Spleen (tissue), 11 donors: ENCODE results near the gene CXCR1. TPM values are rescaled to one million over a fixed set of nuclear protein-coding genes. Genes with fewer than 3 reads are reported as not detected.

Experiments
- DNase-seq: peaks from one replicate; pipeline ENCODE4 v3.0.0-alpha.2; 2020
- H3K27ac ChIP-seq, 8 donors: fragments of 200-600 bp; sonication (generic) in 7 of 8; 1 replicate in 4 of 8; 2 replicates in 4 of 8; pipeline versions ENCODE4 v1.5.0 to v1.8.0; 2016 to 2021; ENCODE audit warnings: inconsistent platforms in 4 of 8, mild to moderate bottlenecking in 4 of 8, moderate library complexity in 1 of 8
- H3K27me3 ChIP-seq, 7 donors: fragments of 200-600 bp; sonication (generic) in 6 of 7; replicated peaks in 1 of 7; 1 replicate in 4 of 7; 2 replicates in 3 of 7; pipeline versions ENCODE4 v1.5.0 to v1.8.0; 2016 to 2021; ENCODE audit warnings: inconsistent platforms in 3 of 7, mild to moderate bottlenecking in 1 of 7
- H3K36me3 ChIP-seq, 6 donors: fragments of 200-600 bp; sonication (generic) in 5 of 6; 1 replicate in 4 of 6; 2 replicates in 2 of 6; pipeline versions ENCODE4 v1.5.0 to v1.8.0; 2016 to 2021; ENCODE audit warnings: inconsistent platforms in 2 of 6
- H3K4me1 ChIP-seq, 6 donors: fragments of 200-600 bp; sonication (generic) in 5 of 6; 1 replicate in 3 of 6; 2 replicates in 3 of 6; pipeline versions ENCODE4 v1.5.0 to v1.8.0; 2016 to 2021; ENCODE audit warnings: inconsistent platforms in 3 of 6
- H3K4me3 ChIP-seq, 8 donors: fragments of 200-600 bp; sonication (generic) in 7 of 8; 1 replicate in 4 of 8; 2 replicates in 4 of 8; pipeline versions ENCODE4 v1.5.0 to v1.8.0; 2016 to 2021; ENCODE audit warnings: inconsistent platforms in 4 of 8, mild to moderate bottlenecking in 4 of 8, moderate library complexity in 2 of 8
- H3K9me3 ChIP-seq, 8 donors: fragments of 200-600 bp; sonication (generic) in 7 of 8; 1 replicate in 4 of 8; 2 replicates in 4 of 8; pipeline versions ENCODE4 v1.5.0 to v1.8.0; 2016 to 2021; ENCODE audit warnings: inconsistent platforms in 4 of 8
- POLR2A ChIP-seq, 3 donors: fragments of 450-650 bp; IDR thresholded peaks; one replicate each; pipeline ENCODE4 v1.5.1; 2017; ENCODE audit warnings: antibody characterized with exemption in 3 of 3, mild to moderate bottlenecking in 1 of 3
- POLR2AphosphoS5 ChIP-seq, 3 donors: sonication (generic); formaldehyde crosslinking; IDR thresholded peaks; one replicate each; pipeline ENCODE4 v1.5.1; 2017; ENCODE audit warnings: antibody characterized with exemption in 3 of 3
- WGBS, 5 donors: extraction: QIAGEN DNeasy Blood & Tissue Kit in 3 of 5; methylation state at CpG; one replicate each; pipeline versions ENCODE4 v1.1.5 to v1.1.7; 2013 to 2018; 5-methylcytosine and 5-hydroxymethylcytosine counted together
- intact Hi-C: fragments of 100-400 bp; cut with DNase I; formaldehyde crosslinking; loops from one replicate; pipeline ENCODE4 v1.15.0; 2023; ENCODE audit warnings: low total_unique reads
- polyA plus RNA-seq, 3 donors: library from polyadenylated mRNA; stranded (reverse); fragments of 200-250 nt; gene quantifications; one replicate each; pipeline ENCODE4 v1.2.1, GENCODE V29; 2013
- total RNA-seq, 7 donors: library from RNA; depleted of rRNA in 3 of 7; stranded (reverse); fragments of >200 nt in 3 of 7; fragmentation: NEBNext Ultra II Directional in 4 of 7; extraction: Animal tissue kit (Norgen Biotek cat#: 25700) in 4 of 7; gene quantifications; one replicate each; pipeline versions ENCODE4 v1.1.0 to v1.2.1, GENCODE V29; 2016 to 2021
- TF ChIP-seq, protein P1 (sequence below), 11 experiments: fragments of 200-600 bp in 7 of 11; fragments of 450-650 bp in 4 of 11; sonication (generic) in 4 of 11; IDR thresholded peaks in 8 of 11; conservative IDR thresholded peaks in 3 of 11; 1 replicate in 7 of 11; 2 replicates in 4 of 11; pipeline versions ENCODE4 v1.4.0 to v1.8.0; 2016 to 2021; ENCODE audit warnings: antibody characterized with exemption in 11 of 11, inconsistent platforms in 4 of 11, mild to moderate bottlenecking in 1 of 11
- donor health status: healthy with polysubstance abuse.
- donor health status: DM: no; HTN: no; CAD: no; lungs with moderate emphysema.
- donor health status: DM: no; HTN: no; CAD: no.
- donor health status: Bipolar disorder and iron deficiency.
- donor health status: healthy.
- donor health status: DM: no; HTN: no; CAD: no.
- donor health status: DM: yes; HTN: yes; CAD: no.

The CXCR1 gene
- total and polyA plus RNA-seq, 10 donors = 0.70 to 139 (median 39.2) TPM

DNA sequence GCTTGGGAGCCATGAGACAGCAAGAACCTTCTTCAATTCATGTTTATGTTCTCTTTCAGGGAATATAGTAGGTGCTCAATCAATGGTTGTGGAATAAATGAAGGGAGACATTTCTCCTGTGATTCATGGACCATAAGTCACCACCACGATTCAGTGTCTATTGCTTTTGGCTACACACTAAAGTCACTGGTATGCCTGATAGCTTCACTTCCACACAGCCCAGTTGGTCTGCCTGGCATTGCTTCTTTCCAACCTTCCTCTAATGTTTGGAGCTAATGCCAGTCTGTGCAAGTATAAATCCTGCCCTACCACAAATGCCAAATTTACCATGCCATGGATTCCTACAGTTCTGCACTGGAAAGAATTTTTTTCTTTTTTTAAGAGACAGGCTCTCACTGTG is 1.3 kb upstream of the CXCR1 start:
- Histone ChIP-seq H3K36me3 (peaks cover 0 to 21% (median 0%) of the 10 kb centered on the region in 6 donors), H3K4me1 (peaks cover 5 to 41% (median 20%) of the 10 kb centered on the region in 6 donors), H3K27me3 (no peaks in the 10 kb centered on the region), H3K27ac (peak overlapping the region in 2 of 8 donors; percentile 82 to 83), H3K9me3 (no peaks in the 10 kb centered on the region), H3K4me3 (no peak overlapping the region)
- WGBS, 5 donors = 76 to 94% (median 85%) methylated on average over 1 of the region's 1 CpG
- DNase-seq = no peak
- no peak for TF ChIP-seq POLR2A (IDR thresholded peaks at IDR 0.05)
- TF ChIP-seq, protein P1, sequence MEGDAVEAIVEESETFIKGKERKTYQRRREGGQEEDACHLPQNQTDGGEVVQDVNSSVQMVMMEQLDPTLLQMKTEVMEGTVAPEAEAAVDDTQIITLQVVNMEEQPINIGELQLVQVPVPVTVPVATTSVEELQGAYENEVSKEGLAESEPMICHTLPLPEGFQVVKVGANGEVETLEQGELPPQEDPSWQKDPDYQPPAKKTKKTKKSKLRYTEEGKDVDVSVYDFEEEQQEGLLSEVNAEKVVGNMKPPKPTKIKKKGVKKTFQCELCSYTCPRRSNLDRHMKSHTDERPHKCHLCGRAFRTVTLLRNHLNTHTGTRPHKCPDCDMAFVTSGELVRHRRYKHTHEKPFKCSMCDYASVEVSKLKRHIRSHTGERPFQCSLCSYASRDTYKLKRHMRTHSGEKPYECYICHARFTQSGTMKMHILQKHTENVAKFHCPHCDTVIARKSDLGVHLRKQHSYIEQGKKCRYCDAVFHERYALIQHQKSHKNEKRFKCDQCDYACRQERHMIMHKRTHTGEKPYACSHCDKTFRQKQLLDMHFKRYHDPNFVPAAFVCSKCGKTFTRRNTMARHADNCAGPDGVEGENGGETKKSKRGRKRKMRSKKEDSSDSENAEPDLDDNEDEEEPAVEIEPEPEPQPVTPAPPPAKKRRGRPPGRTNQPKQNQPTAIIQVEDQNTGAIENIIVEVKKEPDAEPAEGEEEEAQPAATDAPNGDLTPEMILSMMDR (IDR thresholded peaks at IDR 0.05 in 8 of 11, conservative IDR thresholded peaks at IDR 0.05 in 3 of 11) = no peak
- TF ChIP-seq POLR2AphosphoS5 (IDR thresholded peaks at IDR 0.05) = no peak
- intact Hi-C loops = no loop called here

DNA sequence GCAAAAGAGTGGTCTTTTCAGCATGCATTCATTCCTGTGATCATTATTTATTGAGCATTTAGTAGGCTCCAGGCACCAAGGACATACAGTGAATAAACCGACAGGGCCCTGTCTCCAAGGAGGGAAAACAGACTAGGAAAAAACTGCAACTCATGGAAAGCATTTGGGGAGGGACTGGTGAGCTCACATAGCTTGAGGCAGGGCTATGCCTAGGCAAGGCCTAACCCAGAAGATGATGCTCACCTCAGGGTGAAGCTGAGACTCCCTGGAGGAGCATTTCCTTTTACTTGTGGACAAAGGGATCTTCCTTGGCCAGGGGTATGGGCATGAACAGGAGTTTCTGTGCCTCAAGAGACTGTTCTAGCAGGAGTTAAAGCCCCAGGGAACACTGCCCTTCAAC is 3.9 kb downstream of the CXCR1 start:
- Histone ChIP-seq H3K27me3 (no peaks in the 10 kb centered on the region), H3K4me3 (peak overlapping the region in 4 of 8 donors; percentile 1 to 33 (median 30)), H3K27ac (peak overlapping the region in 3 of 8 donors; percentile 33 to 76 (median 63)), H3K4me1 (peaks cover 5 to 23% (median 10%) of the 10 kb centered on the region in 6 donors), H3K36me3 (peaks cover 0 to 27% (median 0%) of the 10 kb centered on the region in 6 donors), H3K9me3 (no peaks in the 10 kb centered on the region)
- intact Hi-C loops = no loop called here
- DNase-seq = no peak
- TF ChIP-seq, protein P1 (IDR thresholded peaks at IDR 0.05 in 8 of 11, conservative IDR thresholded peaks at IDR 0.05 in 3 of 11) = no peak
- TF ChIP-seq POLR2A (IDR thresholded peaks at IDR 0.05) (no peak), POLR2AphosphoS5 (IDR thresholded peaks at IDR 0.05) (no peak)
- WGBS, 5 donors = 81 to 96% (median 86%) methylated on average over 1 of the region's 1 CpG

DNA sequence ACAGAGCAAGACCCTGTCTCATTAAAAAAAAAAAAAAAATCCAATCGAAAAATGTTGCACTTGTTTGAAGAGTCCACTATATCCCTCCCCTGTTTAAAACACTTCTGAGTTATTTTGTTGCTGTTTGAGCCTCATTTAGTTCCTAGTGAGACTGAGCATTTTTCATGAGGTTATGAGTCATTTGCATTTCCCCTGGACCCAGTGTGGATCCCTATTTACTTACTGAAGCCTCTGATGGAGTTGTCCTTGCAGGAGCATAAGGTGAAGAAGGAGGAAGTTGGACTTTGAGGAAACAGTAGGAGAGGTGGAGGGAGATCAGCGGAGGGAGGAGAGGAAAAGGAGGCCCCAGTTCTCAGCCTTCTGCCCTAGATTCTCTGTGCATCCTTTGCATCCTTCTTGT is 5.1 kb downstream of the CXCR1 start:
- Histone ChIP-seq H3K27me3 (no peaks in the 10 kb centered on the region), H3K27ac (peak overlapping the region in 3 of 8 donors; percentile 33 to 76 (median 63)), H3K36me3 (peaks cover 0 to 27% (median 0%) of the 10 kb centered on the region in 6 donors), H3K4me1 (peaks cover 1 to 14% (median 2%) of the 10 kb centered on the region in 6 donors), H3K9me3 (no peaks in the 10 kb centered on the region), H3K4me3 (peak overlapping the region in 1 of 8 donors; percentile 33)
- intact Hi-C loops = no loop called here
- WGBS, 5 donors = 63 to 87% (median 70%) methylated on average over 2 of the region's 2 CpGs
- DNase-seq = no peak
- TF ChIP-seq POLR2AphosphoS5 (IDR thresholded peaks at IDR 0.05) (no peak), POLR2A (IDR thresholded peaks at IDR 0.05) (no peak)
- TF ChIP-seq, protein P1 (IDR thresholded peaks at IDR 0.05 in 8 of 11, conservative IDR thresholded peaks at IDR 0.05 in 3 of 11) = no peak

DNA sequence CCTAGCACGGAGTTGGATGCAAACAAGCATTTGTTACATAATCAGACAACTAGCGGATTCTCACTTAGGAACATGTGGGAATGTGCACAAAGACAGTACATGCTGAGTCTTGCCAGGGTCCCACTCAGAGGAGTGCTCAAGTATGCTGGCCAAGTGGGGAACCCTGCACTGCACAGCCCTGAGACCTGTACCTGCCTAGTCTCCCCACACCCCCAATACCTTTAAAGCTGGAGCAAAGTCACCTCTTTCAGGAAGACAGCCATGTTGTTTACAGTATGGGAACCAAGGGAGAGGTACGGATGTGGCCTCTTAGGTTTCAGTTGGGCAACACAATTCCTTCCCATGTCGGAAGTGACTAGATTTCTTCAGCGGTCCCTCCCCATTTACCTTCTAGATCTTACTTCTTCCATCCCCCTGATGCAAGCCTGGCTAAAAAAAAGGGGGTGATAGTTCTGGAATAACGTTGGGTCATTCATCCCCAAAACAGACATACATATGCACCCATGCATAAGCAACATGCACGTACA is 10.7 kb downstream of the CXCR1 start:
- H3K9me3 ChIP-seq = no peaks in the 10 kb centered on the region
- 54 to 83% (median 69%) methylated on average over 7 of the region's 7 CpGs for WGBS, 5 donors

More for the DNA sequence above, 10.7 kb downstream of the CXCR1 start:
- intact Hi-C loops = no loop called here
- Histone ChIP-seq H3K27me3 (no peaks in the 10 kb centered on the region), H3K4me3 (peak overlapping the region in 1 of 8 donors; percentile 44), H3K27ac (peak overlapping the region in 7 of 8 donors; percentile 39 to 88 (median 78)), H3K4me1 (no peaks in the 10 kb centered on the region), H3K36me3 (no peaks in the 10 kb centered on the region)
- no peak for DNase-seq
- TF ChIP-seq, protein P1 (IDR thresholded peaks at IDR 0.05 in 8 of 11, conservative IDR thresholded peaks at IDR 0.05 in 3 of 11) = no peak
- TF ChIP-seq POLR2A (IDR thresholded peaks at IDR 0.05) (no peak), POLR2AphosphoS5 (IDR thresholded peaks at IDR 0.05) (peak in 1 of 3 donors; percentile 60)
